ENCODE measurements around the gene ARHGEF19. TPM values are rescaled to one million over a fixed set of nuclear protein-coding genes. Genes with fewer than 3 reads are reported as not detected.

Gene ARHGEF19
- total and polyA plus RNA-seq, 2 of the 13 experiments (the other 11 are each of a cell fraction or from before 2014, with no cell fraction given) = 1.7 to 1.8 TPM

GRCh38 chr1:16178596-16179497, 33.6 kb downstream of the ARHGEF19 start (continued):
- TF ChIP-seq, protein P1, sequence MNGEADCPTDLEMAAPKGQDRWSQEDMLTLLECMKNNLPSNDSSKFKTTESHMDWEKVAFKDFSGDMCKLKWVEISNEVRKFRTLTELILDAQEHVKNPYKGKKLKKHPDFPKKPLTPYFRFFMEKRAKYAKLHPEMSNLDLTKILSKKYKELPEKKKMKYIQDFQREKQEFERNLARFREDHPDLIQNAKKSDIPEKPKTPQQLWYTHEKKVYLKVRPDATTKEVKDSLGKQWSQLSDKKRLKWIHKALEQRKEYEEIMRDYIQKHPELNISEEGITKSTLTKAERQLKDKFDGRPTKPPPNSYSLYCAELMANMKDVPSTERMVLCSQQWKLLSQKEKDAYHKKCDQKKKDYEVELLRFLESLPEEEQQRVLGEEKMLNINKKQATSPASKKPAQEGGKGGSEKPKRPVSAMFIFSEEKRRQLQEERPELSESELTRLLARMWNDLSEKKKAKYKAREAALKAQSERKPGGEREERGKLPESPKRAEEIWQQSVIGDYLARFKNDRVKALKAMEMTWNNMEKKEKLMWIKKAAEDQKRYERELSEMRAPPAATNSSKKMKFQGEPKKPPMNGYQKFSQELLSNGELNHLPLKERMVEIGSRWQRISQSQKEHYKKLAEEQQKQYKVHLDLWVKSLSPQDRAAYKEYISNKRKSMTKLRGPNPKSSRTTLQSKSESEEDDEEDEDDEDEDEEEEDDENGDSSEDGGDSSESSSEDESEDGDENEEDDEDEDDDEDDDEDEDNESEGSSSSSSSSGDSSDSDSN (CRISPR knock-in tag; IDR thresholded peaks at IDR 0.05) = 0 out of 2 replicates have a peak, but pooled peaks have one; percentile 29
- TF ChIP-seq, protein P2, sequence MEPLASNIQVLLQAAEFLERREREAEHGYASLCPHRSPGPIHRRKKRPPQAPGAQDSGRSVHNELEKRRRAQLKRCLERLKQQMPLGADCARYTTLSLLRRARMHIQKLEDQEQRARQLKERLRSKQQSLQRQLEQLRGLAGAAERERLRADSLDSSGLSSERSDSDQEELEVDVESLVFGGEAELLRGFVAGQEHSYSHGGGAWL (CRISPR knock-in tag; IDR thresholded peaks at IDR 0.05) = peak; percentile 40; the same call in 1 of the 2 replicates
- TF ChIP-seq AHDC1 (CRISPR knock-in tag; IDR thresholded peaks at IDR 0.05; ENCODE audit: borderline replicate concordance) (peak; percentile 79), ZBTB46 (CRISPR knock-in tag; IDR thresholded peaks at IDR 0.05; ENCODE audit: borderline replicate concordance) (no peak), STAG1 (CRISPR knock-in tag; IDR thresholded peaks at IDR 0.05) (no peak; the same call in 1 of the 2 replicates), LCORL (IDR thresholded peaks at IDR 0.05) (no peak), LCORL (CRISPR knock-in tag; IDR thresholded peaks at IDR 0.05) (peak; percentile 2; the same call in 1 of the 2 replicates), NFE2 (CRISPR knock-in tag; IDR thresholded peaks at IDR 0.05) (no peak), ZNF329 (CRISPR knock-in tag; IDR thresholded peaks at IDR 0.05; ENCODE audit: low read depth) (no peak), HMG20A (CRISPR knock-in tag; IDR thresholded peaks at IDR 0.05; ENCODE audit: borderline replicate concordance) (no peak; the same call in none of the 2 replicates), TFDP1 (CRISPR knock-in tag; IDR thresholded peaks at IDR 0.05; ENCODE audit: borderline replicate concordance) (peak; percentile 61; the same call in 1 of the 2 replicates), REL (CRISPR knock-in tag; conservative IDR thresholded peaks at IDR 0.05) (no peak), GABPB1 (CRISPR knock-in tag; IDR thresholded peaks at IDR 0.05) (peak; percentile 84), ZNF7 (CRISPR knock-in tag; IDR thresholded peaks at IDR 0.05) (no peak), ARNT (IDR thresholded peaks at IDR 0.05) (no peak), IRF9 (CRISPR knock-in tag; IDR thresholded peaks at IDR 0.05; ENCODE audit: borderline replicate concordance) (peak; percentile 77)

Data from HepG2 (cell line).